Uterus (tissue), 2 donors: ENCODE measurements around the gene PDIK1L.
A peak's percentile ranks its signal among the peaks of the same experiment; 100 is the strongest.

ENCODE experiments used
- CTCF ChIP-seq, 4 experiments: fragments of 200-600 bp in 2 of 4; fragments of 450-650 bp in 2 of 4; sonication (generic) in 2 of 4; IDR thresholded peaks; one replicate each; pipeline ENCODE4 v1.5.1; 2016 to 2019; ENCODE audit warnings: antibody characterized with exemption in 4 of 4, mild to moderate bottlenecking in 2 of 4, moderate library complexity in 1 of 4
- POLR2A ChIP-seq, 2 donors: fragments of 450-650 bp; IDR thresholded peaks; one replicate each; pipeline ENCODE4 v1.6.1; 2016; ENCODE audit warnings: antibody characterized with exemption in 2 of 2, mild to moderate bottlenecking in 1 of 2, moderate library complexity in 1 of 2

DNA sequence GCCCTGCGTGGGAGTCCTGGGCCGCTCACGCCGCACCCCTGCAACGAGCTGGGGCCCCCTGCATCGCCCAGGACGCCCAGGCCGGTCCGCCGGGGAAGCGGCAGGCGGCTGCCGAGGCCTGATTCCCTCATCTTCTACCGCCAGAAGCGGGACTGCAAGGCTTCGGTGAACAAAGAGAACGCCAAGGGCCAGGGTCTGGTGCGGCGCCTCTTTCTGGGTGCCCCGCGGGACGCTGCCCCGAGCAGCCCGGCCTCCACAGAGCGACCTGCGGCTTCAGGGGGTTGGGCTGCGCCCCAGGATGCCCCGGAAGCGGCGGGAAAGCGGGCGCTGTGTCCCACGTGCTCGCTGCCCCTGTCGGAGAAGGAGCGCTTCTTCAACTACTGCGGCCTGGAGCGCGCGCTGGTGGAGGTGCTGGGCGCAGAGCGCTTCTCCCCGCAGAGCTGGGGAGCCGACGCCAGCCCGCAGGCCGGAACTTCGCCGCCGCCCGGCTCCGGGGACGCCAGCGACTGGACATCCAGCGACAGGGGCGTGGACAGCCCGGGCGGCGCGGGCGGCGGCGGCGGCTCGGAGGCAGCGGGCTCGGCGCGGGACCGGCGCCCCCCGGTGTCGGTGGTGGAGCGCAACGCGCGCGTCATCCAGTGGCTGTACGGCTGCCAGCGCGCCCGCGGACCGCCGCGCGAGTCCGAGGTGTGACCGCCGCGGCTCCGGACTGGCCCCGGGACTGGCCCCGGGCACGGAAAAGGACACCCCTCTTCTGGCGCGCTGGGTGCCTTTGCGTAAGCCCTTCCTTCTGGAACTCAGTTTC is 50.0 kb downstream of the PDIK1L start:
- TF ChIP-seq CTCF (IDR thresholded peaks at IDR 0.05): peak in 2 of 4 experiments; percentile 22 to 32
- TF ChIP-seq POLR2A (IDR thresholded peaks at IDR 0.05): no peak
